Measurements from ENCODE around the gene SENP7.

GRCh38 chr3:101478980-101479379 is 34.0 kb downstream of the SENP7 start:
- no peak for TF ChIP-seq CTCF (IDR thresholded peaks at IDR 0.05; ENCODE audit: poor library complexity, severe bottlenecking)
- TF ChIP-seq RAD21 (conservative IDR thresholded peaks at IDR 0.05): no peak
- TF ChIP-seq SMC3 (conservative IDR thresholded peaks at IDR 0.05; ENCODE audit: poor library complexity): no peak
- no peak for TF ChIP-seq MXI1 (conservative IDR thresholded peaks at IDR 0.05; ENCODE audit: poor library complexity, severe bottlenecking)
- TF ChIP-seq EP300 (conservative IDR thresholded peaks at IDR 0.05; ENCODE audit: poor library complexity, severe bottlenecking): no peak

Data from neural cell (in vitro differentiated cells).